ENCODE data around the gene TTC38.

TTC38 gene

GRCh38 chr22:46226577-46226976, 41.2 kb upstream of the TTC38 start:
- no peak for DNase-seq (ENCODE audit: extremely low spot score)
- no peak for TF ChIP-seq CTCF (IDR thresholded peaks at IDR 0.05; ENCODE audit: control extremely low read depth, extremely low read depth, low read depth, missing control alignments)
- POLR2A ChIA-PET, result no interaction called here
- CTCF ChIA-PET, result interaction anchor here (0.9 to 1.8 kb wide), 5 partner anchors 15 to 220 kb away, joined by 3 to 5 read pairs (median 4); partner anchors contain the start of gene TTC38

GRCh38 chr22:46229701-46230100, 38.1 kb upstream of the TTC38 start:
- ChIA-PET POLR2A (no interaction called here), CTCF (no interaction called here)
- TF ChIP-seq CTCF (IDR thresholded peaks at IDR 0.05; ENCODE audit: control extremely low read depth, extremely low read depth, low read depth, missing control alignments), result no peak
- DNase-seq (ENCODE audit: extremely low spot score), result no peak

- no peak for DNase-seq (ENCODE audit: extremely low spot score)
- TF ChIP-seq CTCF (IDR thresholded peaks at IDR 0.05; ENCODE audit: control extremely low read depth, extremely low read depth, low read depth, missing control alignments), result no peak
- ChIA-PET POLR2A (no interaction called here), CTCF (no interaction called here)
These were observed 37.4 kb upstream of the TTC38 start for GRCh38 chr22:46230262-46230901.

GRCh38 chr22:46233231-46233630, 34.6 kb upstream of the TTC38 start:
- ChIA-PET CTCF (no interaction called here), POLR2A (no interaction called here)
- no peak for TF ChIP-seq CTCF (IDR thresholded peaks at IDR 0.05; ENCODE audit: control extremely low read depth, extremely low read depth, low read depth, missing control alignments)
- DNase-seq (ENCODE audit: extremely low spot score), result no peak

- ChIA-PET CTCF (interaction anchor here (1.2 kb wide), 1 partner anchor 12 kb away, joined by 3 read pairs; no protein-coding TSS in a partner anchor), POLR2A (no interaction called here)
- TF ChIP-seq CTCF (IDR thresholded peaks at IDR 0.05; ENCODE audit: control extremely low read depth, extremely low read depth, low read depth, missing control alignments), result no peak
- DNase-seq (ENCODE audit: extremely low spot score), result no peak
These were observed 32.8 kb upstream of the TTC38 start for GRCh38 chr22:46234969-46235368.

- ChIA-PET POLR2A (no interaction called here), CTCF (no interaction called here)
- TF ChIP-seq CTCF (IDR thresholded peaks at IDR 0.05; ENCODE audit: control extremely low read depth, extremely low read depth, low read depth, missing control alignments), result no peak
- no peak for DNase-seq (ENCODE audit: extremely low spot score)
These were observed 30.2 kb upstream of the TTC38 start for GRCh38 chr22:46237453-46238124.

All from GM10248 (cell line).